ENCODE results near the gene APAF1.
"Not testable (repeated sequence)": the region's sequence is repeated elsewhere in the genome, so short reads cannot be mapped to it uniquely, and the experiment has no call there.

The APAF1 gene

GRCh38 chr12:98745578-98746391 is 100.7 kb downstream of the APAF1 start:
- peak overlapping the region; percentile 41 for H3K4me3 ChIP-seq (ENCODE audit: low read depth, low read length)

GRCh38 chr12:98748463-98748862 is 103.4 kb downstream of the APAF1 start:
- no peak overlapping the region for H3K4me3 ChIP-seq (ENCODE audit: low read depth, low read length)
- TF ChIP-seq CTCF (IDR thresholded peaks at IDR 0.05; ENCODE audit: borderline replicate concordance, insufficient read depth, low read depth, low read length): no peak

More at GRCh38 chr12:98745578-98746391, 100.7 kb downstream of the APAF1 start:
- TF ChIP-seq CTCF (IDR thresholded peaks at IDR 0.05; ENCODE audit: borderline replicate concordance, insufficient read depth, low read depth, low read length): no peak

- TF ChIP-seq CTCF (IDR thresholded peaks at IDR 0.05; ENCODE audit: borderline replicate concordance, insufficient read depth, low read depth, low read length): no peak
- H3K4me3 ChIP-seq (ENCODE audit: low read depth, low read length): no peak overlapping the region
Observed at GRCh38 chr12:98750511-98750910, 105.4 kb downstream of the APAF1 start.

GRCh38 chr12:98751580-98752115 is 106.6 kb downstream of the APAF1 start:
- TF ChIP-seq CTCF (IDR thresholded peaks at IDR 0.05; ENCODE audit: borderline replicate concordance, insufficient read depth, low read depth, low read length): no peak
- H3K4me3 ChIP-seq (ENCODE audit: low read depth, low read length): no peak overlapping the region

- no peak for TF ChIP-seq CTCF (IDR thresholded peaks at IDR 0.05; ENCODE audit: borderline replicate concordance, insufficient read depth, low read depth, low read length)
- H3K4me3 ChIP-seq (ENCODE audit: low read depth, low read length): no peak overlapping the region
Observed at GRCh38 chr12:98752726-98753125, 107.6 kb downstream of the APAF1 start.

- H3K4me3 ChIP-seq (ENCODE audit: low read depth, low read length): no peak overlapping the region
- TF ChIP-seq CTCF (IDR thresholded peaks at IDR 0.05; ENCODE audit: borderline replicate concordance, insufficient read depth, low read depth, low read length): no peak
Observed at GRCh38 chr12:98754095-98754494, 109.0 kb downstream of the APAF1 start.

GRCh38 chr12:98755855-98756254 is 110.8 kb downstream of the APAF1 start:
- H3K4me3 ChIP-seq (ENCODE audit: low read depth, low read length): not testable (repeated sequence)
